ENCODE data around the gene STAT3. TPM values are rescaled to one million over a fixed set of nuclear protein-coding genes. Genes with fewer than 3 reads are reported as not detected.
"Not testable (repeated sequence)": the region's sequence is repeated elsewhere in the genome, so short reads cannot be mapped to it uniquely, and the experiment has no call there.

STAT3 gene
- 10 to 100 TPM; 59.8 to 63.4 (median 60.4) TPM for polyA plus RNA-seq (ENCODE audit: insufficient read length in 4 of 4)

DNA sequence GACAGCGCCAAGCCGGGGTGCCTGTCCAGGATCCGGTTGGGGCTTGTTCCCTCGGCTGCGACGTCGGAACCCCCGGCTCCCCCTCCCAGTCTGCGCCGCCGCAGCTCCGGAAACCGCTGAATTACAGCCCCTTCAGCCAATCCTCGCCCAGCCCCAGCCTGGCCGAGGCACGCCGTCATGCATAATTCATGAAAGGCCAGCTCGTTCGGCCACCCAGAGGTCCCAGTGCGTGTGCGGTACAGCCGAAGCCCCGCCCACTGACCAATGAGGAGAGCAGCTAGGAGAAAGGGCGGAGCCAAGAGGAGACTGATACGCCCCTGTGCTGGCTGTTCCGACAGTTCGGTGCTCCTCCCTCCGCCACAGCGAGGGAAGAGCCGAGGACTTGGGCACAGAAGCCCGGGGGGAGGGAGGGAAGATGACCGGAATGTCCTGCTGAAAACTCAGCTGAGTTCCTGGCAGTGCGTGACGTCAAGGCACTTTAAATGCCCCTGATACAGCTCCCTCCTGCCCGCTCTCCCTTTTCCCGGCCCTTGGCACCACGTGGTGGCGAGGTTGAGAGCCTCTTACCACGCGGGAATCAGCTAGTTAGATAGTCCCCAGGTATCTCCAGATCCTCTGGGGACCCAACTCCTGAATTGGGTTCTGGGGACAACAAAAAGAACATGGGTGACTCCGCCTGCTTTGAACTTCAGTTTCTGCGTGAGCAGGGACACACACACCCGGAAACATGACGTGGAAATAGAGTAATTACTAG is at the start of gene STAT3:
STAT3 (minus strand) TSS at position 62 of the 754 bp plus-strand sequence. CDS start 39,926 bp downstream, outside the sequence.
- DNase-seq (ENCODE audit: low read depth in 4 of 4, low spot score in 3 of 4): peak; percentile 100

DNA sequence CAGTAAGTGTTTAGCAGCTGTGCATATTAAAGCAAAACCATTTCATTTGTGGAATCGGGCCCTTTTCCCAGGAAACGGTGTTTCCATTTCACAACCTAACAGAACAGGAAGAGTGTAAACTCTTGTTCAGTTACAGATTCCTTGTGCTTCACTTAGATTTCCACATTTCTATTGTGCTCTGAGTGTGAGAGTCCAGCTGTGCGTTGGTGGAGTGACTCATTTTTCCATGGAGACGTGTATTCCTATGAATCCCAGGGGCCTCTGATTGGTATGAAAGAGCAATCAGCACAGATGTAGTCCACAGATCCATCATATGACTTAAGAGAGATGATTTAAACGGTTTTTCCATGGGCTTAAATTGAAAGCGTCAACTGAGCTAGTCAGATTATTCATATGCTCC is 48.1 kb upstream of the STAT3 start:
- DNase-seq (ENCODE audit: low read depth in 4 of 4, low spot score in 3 of 4): no peak

DNA sequence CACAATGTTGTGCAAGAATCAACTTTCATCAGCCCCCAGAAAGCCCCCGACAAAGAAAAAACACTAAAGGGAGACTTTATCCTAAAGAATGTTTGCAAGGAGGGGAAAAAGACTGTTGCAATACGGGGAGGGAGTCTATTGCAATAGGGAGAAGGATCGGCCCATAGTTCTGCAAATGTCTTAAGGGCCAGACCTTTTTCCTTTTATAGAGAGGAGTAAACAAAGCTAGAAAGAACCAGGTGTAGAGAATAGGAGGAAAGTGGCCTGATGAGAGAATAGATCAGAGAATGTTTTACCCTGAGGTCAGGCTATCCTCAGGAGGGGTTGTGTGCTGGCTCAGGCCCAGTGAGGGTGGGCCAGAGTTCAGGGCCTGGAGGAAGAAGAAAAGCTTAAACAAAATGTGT is 43.5 kb upstream of the STAT3 start:
- no peak for DNase-seq (ENCODE audit: low read depth in 4 of 4, low spot score in 3 of 4)

DNA sequence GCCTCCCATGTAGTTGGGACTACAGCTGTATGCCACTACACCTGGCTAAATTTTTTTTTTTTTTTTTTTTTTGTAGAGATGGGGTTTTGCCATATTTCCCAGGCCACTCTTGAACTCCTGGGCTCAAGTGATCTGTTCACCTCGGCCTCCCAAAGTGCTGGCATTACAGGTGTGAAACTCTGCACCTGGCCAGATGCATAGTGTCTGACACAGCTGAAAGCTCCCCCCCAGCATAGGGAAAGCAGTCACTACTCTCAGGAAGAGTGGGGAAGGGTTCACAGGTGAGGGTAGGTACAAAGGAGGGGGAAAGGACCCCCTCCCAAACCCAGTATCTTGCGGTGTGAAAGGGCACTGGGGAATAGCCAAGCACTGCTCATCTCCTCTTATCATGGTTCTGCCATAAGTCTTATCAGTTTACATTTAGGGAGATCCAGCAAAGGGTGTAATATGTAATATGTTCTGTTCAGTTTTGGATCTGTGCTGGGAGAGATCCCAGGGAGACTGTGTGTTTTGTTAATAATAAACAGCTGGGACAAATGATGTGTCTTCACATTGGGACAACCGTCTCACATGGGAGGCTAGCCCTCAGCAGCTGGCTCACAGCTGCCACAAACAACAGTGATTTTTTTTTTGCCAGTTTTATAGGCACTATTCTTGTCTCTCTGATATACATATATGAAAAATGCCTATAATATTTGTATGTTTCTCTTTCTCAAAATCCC is 41.6 kb upstream of the STAT3 start:
- no peak for DNase-seq (ENCODE audit: low read depth in 4 of 4, low spot score in 3 of 4)

DNA sequence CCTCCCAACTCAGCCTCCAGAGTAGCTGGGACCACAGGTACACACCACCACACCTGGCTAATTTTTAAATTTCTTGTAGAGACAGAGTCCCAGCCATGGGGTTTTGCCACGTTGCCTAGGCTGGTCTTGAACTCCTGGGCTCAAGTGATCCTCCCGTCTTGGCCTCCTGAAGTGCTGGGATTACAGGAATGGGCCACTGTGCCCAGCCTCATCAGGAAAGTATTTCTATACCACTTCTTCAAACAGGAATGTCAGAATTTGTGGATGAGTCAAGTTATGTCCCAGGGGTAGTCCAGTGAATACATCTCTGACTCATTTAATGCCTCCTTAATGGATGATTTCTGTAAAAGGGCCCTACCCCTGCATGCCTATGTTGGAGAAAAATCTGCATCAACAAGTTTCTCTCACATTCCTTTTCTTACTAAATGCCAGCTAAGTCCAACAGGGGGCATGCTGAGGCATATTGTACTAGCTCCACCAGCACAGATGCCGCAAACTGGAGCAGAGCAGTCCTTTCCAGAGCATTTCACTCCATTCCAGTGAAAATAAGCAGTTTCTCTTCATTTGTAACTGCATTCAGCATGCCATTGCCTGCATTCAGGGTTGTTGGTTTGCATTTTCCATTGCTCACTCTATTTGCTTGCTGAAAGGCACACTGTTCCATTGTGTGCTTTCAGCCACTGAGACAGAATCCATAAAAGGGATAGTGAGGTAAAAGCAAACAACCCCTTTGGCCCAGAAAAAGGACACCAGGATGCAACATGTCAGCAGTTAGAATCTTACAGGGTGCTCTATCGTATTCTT is 40.1 kb upstream of the STAT3 start:
- DNase-seq (ENCODE audit: low read depth in 4 of 4, low spot score in 3 of 4): peak in 2 of 4 donors; percentile 62 to 67

DNA sequence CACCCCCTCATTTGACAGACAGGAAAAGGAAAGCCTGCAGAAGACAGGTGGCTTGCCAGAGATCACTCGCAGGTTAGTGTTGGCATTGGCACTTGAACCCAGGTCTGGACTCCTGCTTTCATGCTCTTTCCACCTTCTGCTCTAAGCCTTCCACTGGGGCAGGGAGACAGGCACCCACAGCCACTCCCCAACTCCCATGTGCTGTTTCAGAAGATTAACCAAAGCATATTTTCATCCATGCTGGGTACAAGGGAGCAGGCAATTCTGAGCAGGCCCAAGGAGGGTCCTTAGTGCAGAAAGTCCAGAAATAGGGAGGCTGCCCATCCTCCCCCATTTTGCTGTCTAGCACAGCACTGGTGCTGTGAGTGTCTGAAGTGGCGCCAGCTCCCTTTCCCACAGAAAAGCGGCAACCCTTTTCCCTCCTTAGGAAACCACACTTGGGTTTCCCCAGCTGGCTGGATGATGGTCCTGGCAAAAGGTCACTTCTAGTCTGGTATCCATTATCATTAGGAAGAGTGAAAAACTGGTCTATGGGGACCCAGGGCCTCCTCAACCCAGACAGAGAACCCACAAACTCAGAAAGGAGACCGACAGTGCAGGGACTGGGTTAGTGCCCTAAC is 36.9 kb upstream of the STAT3 start:
- DNase-seq (ENCODE audit: low read depth in 4 of 4, low spot score in 3 of 4): no peak

DNA sequence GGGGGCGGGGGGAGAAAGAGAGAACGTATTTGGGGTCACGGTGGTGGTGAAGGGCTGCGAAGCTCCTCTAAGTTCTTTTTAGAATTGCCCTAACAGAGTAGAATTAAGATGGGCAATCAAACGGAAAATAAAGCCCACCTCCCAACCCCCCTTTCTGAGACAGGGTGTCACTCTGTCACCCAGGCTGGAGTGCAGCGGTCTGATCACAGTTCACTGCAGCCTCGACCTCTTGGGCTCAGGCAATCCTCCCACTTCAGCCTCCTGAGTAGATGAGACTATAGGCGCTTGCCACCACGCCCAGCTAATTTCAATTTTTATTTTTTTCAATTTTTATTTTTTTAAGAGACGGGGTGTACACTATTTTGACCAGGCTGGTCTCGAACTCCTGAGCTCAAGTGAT is 35.5 kb upstream of the STAT3 start:
- DNase-seq (ENCODE audit: low read depth in 4 of 4, low spot score in 3 of 4): no peak

DNA sequence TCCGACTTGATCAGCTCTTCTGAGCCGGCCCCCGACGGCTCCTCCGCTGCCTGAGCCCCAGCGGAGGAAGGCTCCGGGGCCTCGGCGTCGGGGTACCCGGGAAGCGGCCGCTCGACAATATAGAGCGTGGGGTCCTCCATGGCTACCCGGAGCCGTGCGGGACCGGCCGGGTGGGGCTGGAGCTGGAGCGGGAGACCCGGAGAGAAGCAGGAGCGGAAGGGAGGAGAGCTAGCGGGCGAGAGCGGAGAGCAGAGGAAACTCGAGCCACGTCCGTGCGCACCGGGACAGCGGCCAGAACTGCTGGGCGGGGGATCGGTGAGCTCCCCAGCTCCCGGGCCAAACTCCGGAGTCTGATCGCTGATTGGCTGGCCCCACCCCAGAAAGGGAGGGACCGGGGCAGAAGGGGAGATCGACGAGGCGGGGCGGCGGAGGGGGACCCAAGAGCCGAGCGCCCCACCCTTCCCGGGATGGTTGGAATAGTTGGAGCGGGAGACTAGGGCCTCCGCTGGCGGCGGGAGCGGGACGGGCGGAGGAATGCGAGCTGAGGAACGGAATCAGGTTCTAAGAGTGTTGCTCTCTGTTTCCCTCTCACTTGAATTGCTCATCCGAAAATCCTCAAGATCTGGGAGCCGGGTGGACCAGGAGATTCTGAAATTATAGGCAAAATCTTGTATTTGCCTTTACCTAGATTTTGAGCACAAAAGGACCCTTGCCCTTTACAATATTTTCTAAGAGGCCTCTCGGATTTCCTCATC is 34.9 kb upstream of the STAT3 start, which contains the start of gene CAVIN1:
CAVIN1 (minus strand) TSS at position 299 of the 755 bp plus-strand sequence; CDS start at position 140, 159 bp downstream.
- DNase-seq (ENCODE audit: low read depth in 4 of 4, low spot score in 3 of 4): peak; percentile 83 to 87 (median 84)

DNA sequence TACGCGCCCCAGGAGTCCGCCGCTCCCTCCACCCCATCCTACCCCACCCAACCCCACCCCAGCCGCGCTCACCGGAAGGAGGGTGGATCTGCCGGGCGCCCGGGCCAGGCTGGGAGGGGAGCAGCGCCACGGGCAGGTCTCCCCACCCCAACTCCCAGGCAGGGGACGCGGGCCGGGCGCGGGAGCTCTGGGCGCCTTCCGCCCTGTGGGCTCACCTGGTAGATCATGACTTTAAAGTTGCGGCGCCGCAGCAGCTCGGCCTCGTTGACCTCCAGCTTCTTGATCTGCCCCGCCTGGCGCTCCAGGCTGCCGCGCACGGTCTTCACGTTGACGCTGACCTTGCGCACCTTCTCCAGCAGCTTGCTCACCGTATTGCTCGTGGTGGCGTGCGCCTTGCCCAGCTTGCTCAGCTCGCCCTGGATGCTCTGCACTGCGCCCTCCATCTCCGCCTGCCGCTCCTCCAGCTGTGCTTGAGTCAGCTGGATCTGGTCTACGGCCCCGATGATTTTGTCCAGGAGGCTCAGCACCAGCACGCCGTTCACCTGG is 34.2 kb upstream of the STAT3 start:
- no peak for DNase-seq (ENCODE audit: low read depth in 4 of 4, low spot score in 3 of 4)

DNA sequence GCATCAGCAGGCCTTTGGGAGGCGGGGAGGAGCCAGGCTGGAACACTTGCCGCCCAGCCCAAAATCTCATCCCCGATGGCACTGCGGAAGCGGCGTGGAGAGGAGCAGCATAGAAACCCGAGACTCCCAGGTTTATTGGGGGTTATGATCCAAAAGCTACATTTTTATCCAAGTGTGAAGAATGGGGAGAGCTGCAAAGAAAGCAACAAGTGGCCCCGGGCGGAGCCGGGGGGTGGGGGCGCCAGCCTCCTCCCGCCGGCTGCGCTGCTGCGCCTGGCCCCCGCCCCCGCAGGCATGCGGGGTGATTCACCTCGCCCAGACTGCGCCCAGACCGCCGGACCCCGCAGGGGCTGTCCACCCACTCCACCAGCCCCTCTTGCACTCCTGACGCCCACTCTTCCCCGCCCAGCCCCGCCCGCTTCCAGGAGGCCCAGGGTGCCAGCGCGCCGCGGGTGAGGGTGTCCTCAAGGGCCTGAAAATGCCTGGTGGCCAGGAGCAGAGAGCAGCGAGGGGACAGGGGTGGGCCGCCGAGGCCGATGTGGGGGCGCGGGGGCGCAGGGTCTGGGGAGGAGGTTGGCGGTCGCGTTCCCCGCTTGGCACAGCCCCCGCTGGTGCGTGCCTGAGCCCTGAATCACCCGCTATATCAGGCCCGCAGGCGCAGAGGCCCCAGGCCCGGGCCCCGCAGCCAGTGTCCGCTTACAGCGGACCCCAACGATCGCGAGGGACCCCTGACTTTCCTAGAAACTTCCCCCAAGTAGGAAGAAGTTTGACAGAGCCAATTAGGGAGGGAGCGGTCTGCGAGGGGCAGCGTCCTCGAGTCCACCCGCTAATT is 33.5 kb upstream of the STAT3 start:
- DNase-seq (ENCODE audit: low read depth in 4 of 4, low spot score in 3 of 4): no peak

DNA sequence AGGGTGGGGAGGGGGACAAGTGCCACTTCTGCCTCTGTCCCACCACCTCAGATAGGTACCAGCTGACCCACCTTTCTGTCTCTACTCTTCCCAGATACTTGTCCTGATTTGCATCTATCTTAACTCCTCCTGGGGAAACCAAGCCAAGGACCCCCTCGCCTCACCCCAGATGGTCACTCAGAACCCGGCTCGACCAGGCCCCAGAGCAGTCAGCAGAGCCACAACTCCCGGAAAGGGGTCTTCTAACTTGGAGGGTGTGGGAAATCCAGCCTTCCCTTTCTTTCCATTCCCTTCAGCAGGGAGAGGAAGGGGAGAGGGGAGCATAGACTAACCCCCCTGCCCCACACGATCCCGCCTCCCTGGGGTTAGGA is 32.9 kb upstream of the STAT3 start:
- DNase-seq (ENCODE audit: low read depth in 4 of 4, low spot score in 3 of 4): no peak

DNA sequence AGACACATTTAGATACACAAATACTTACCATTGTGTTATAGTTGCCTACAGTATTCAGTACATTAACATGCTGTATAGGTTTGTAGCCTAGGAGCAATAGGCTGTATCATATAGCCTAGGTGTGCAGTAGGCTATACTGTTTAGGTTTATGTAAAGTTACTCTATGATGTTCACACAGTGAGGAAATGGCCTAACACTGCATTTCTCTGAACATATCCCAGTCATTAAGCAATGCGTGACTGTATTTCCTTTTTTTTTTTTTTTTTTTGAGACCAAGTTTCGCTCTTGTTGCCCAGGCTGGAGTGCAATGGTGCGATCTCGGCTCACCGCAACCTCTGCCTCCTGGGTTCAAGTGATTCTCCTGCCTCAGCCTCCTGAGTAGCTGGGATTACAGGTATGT is 29.7 kb upstream of the STAT3 start:
- not testable (repeated sequence) for DNase-seq (ENCODE audit: low read depth in 4 of 4, low spot score in 3 of 4)

DNA sequence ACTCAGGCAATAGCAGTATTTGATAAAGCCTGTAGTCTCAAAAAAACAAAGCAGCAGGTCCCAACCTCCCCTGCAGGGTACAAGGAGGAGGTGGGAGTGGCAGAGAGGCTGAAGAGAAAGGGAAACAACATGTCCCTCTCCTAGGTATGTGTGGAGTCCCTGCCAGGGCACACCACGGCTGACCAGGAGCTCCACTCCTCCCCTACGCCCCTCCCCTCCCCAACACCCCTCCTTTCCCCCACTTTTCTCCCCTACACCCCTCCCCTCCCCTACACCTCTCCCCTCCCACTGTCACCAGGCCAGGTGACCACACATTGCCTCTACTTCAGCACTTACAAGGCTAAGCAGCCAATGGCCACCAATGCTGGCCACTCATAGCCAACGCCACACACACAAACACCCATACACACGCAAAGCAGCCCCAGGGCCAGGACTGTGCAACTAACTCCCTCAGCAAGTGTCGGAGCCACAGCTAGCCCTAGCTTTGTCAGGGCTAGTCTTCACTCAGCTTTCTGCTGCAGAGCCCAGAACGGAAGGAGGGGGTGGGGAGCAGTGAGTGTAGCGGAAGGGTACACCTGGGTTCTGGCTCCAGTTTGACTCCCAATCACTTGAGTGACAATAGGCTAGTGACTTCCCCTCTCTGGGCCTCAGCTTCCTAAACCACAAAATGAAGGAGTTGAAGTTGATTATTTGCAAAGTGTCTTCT is 26.6 kb upstream of the STAT3 start:
- no peak for DNase-seq (ENCODE audit: low read depth in 4 of 4, low spot score in 3 of 4)

DNA sequence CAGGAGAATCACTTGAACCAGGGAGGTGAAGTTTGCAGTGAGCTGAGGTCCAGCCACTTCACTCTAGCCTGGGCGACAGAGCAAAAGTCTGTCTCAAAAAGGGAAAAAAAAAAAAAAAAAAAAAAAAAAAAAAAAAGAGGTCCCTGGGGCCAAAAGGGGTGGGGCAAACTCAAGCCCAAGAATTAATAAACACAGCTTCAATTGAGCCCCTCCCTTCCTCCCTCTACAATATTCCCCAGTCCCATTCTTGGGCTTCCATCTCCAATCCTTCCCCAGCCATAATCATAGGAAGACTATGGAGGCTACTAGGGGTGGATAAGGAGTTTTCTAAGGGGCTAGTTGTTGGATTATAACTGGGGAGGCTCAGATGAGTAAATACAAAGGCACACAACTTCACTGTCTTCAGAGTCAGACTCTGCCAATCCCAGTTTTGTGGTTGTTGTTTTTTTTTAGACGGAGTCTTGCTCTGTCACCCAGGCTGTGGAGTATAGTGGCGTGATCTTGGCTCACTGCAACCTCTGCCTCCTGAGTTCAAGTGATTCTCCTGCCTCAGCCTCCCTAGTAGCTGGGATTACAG is 25.3 kb upstream of the STAT3 start:
- no peak for DNase-seq (ENCODE audit: low read depth in 4 of 4, low spot score in 3 of 4)

DNA sequence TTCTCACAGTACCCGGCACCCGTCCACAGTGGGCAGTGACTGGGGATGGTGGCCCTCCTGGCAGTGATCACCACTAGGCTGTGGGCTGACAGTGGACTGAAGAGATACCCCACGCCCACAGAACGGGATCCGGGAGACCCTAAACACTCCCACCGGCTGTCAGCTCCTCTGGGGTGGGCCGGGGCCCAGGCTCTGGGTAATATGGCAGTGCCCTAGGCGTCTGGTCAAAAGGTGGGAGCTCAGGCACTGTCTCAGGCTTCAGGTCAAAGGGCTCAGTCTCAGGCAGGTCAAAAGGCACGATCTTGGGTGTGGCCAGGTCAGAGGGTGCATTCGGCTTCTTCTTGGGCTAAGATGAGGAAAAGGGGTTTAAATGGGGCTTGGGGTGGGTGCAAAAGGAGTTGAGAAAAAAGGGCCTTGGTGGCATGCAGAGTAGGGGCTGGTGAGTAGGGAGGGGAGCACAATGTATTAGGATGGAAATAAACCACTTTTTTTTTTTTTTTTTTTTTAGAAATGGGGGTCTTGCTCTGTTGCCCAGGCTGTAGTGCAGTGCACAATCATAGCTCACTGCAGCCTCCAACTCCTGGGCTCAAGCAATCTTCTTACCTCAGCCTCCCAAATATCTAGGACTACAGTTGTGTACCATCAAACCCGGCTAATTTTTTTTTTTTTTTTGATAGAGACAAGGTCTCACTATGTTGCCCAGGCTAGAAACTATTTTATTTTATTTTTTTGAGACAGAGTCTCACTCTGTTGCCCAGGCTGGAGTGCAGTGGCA is 23.9 kb upstream of the STAT3 start:
- DNase-seq (ENCODE audit: low read depth in 4 of 4, low spot score in 3 of 4): no peak

DNA sequence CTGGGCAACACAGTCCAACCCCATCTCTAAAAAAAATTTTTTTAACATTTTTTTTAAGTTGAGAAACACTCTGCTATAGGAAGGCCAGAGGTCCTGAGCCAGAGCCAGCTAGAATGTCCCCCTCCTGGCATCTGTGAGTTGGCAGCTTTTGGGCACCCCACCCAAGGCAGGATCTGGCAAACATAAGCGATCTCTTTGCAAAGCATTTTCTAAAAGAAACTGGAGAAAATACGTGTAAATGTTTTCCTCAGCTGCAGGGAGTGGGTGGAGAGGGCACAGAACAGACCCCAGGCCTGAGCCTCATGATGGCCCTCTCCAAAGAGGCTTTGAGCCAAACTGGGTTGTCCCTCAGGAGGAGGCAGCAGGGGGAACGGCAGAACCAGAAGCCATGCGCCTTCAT is 23.1 kb upstream of the STAT3 start:
- DNase-seq (ENCODE audit: low read depth in 4 of 4, low spot score in 3 of 4): no peak

DNA sequence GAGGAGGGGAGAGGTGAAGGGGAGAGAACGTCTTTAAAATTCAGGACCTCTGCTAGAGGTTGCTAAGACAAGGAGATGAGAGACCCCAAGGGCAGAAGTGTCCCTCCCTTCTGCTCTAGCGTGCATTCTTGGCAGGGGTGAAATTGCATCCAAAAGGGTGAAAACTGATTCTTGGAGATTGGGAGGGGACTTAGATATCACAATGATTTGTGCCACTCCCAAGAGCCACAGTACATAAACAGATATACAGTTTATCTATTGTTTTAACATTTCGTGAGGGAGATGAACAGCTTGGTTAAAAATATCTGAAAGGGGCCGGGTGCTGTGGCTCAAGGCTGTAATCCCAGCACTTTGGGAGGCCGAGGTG is 22.1 kb upstream of the STAT3 start:
- DNase-seq (ENCODE audit: low read depth in 4 of 4, low spot score in 3 of 4): no peak
